GM12872 (cell line): ENCODE data around the gene TFF3.

ENCODE experiments used
- CTCF ChIP-seq: IDR thresholded peaks from 3 replicates; pipeline ENCODE4 v1.5.1; 2011; ENCODE audit warnings: low read depth, mild to moderate bottlenecking, low read length, moderate library complexity; ENCODE audit not compliant: insufficient read depth

TFF3 gene

GRCh38 chr21:42281181-42281680, 34.0 kb downstream of the TFF3 start:
- TF ChIP-seq CTCF = no peak

DNA sequence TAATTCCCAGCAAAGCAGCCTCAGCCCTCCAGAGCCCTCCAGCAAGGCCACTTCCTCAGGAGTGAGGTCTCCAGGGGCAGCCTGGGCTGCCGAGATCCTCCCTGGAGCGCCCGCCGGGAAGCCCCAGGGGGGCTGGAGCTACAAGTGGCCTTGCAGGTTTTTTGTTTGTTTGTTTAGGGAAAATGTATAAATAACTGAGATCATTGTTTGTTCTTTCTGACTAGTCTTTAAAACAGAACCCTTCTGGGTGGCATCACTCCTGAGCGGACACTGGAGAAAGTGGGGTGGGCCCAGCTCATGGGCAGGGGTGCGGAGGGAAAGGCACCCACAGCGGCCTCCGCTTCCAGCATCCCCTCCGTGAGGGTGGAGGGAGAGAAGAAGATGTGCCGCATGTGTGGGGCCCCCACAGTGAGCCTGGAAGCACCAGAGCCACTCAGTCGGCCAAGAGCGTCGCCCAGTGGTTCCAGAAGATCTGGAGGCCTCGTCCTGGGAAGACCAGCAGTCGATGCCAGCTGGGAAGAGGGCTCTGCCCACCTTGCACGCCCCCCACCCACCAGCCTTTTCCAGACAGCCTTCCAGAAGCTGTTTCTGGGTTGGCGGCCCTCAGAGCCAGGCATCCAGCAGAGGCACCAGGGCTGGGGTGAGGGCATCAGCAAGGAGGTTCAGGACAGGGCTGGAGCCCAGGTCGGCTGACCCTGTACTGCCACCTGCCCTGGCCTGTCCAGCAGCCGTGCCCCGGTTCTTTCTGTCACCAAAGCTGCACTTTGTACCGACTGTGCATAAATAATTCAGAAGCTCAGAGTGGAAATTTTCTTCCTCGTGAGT, 34.6 kb downstream of the TFF3 start:
- TF ChIP-seq CTCF = no peak

GRCh38 chr21:42279888-42280287, 35.3 kb downstream of the TFF3 start:
- no peak for TF ChIP-seq CTCF

DNA sequence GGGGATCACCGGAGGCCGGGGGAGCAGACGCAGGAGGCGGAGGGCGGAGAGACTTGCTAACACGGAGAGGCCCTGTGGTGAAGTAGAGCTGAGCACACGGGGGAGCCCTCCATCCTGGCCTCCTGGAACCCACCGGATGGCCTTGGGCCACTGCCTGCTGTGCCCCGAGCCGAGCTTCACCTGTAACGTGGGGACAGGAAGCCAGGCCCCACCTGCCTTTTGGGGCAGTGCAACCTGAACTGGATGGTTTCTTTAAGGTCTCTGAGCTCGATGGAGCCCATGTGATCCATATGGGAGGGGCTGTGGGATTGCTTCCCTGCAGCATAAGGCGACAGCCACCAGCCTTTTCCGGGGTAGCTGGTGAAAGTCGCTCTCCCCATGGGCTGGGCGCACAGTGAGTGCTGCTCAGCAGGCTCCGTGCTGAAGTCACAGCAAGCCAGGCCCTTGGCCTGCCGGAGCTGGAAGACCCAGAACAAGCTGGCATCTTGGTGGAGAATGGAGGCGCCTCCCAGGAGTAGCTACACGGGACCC, 35.8 kb downstream of the TFF3 start:
- TF ChIP-seq CTCF = no peak

GRCh38 chr21:42278451-42279149, 36.6 kb downstream of the TFF3 start:
- TF ChIP-seq CTCF = no peak

GRCh38 chr21:42277593-42277992, 37.6 kb downstream of the TFF3 start:
- no peak for TF ChIP-seq CTCF

DNA sequence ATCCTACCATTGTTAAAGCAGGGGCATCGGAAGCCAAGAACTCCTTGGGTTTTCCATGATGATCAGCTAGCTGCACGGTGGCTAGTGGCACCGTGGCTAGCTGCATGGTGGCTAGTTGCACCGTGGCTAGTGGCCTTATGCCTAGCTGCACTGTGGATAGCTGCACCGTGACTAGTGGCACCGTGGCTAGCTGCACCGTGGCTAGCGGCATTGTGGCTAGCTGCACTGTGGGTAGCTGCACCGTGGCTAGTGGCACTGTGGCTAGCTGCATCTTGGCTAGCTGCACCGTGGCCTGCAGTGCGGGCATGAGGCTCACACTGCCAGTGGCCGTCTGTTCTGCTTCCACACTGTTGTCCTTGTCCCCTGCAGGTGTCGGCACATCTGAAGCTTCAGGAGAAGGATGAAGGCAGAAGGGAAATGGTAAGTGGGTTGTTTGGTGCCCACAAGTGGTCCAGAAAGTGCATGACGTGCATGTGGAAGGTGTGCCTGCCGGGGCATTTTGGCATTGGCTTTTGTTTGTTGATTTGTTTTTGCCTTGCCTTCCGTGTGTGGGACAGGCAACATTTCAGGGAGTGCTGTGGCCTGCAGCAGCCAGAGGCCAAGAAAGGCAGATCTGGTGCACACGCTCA, 38.6 kb downstream of the TFF3 start:
- 0 out of 3 replicates have a peak, but pooled peaks have one; percentile 13 for TF ChIP-seq CTCF
